GM20431 (cell line): Measurements from ENCODE around the gene HOXA9.

Experiments
- in situ Hi-C: fragments of 300-500 bp; cut with MseI, MboI; formaldehyde crosslinking; loops from one replicate; pipeline ENCODE4 v1.15.0; 2020; ENCODE audit warnings: low sequenced_read_pairs; ENCODE audit not compliant: unreplicated experiment

The HOXA9 gene

GRCh38 chr7:27169658-27170425 is 4.5 kb upstream of the HOXA9 start:
- in situ Hi-C loops = loop anchor here (25.0 kb wide), 2 partner anchors 783 to 1308 kb away; no protein-coding TSS in a partner anchor

- in situ Hi-C loops = loop anchor here (25.0 kb wide), 2 partner anchors 781 to 1306 kb away; no protein-coding TSS in a partner anchor
Measured at GRCh38 chr7:27168265-27168947, 3.1 kb upstream of the HOXA9 start.

- in situ Hi-C loops = loop anchor here (25.0 kb wide), 2 partner anchors 781 to 1306 kb away; no protein-coding TSS in a partner anchor
Measured at GRCh38 chr7:27167916-27168264, 2.6 kb upstream of the HOXA9 start.

GRCh38 chr7:27166531-27167505 is 1.5 kb upstream of the HOXA9 start:
- in situ Hi-C loops = loop anchor here (25.0 kb wide), 2 partner anchors 780 to 1305 kb away; no protein-coding TSS in a partner anchor

GRCh38 chr7:27165996-27166530 is 726 bp upstream of the HOXA9 start:
- in situ Hi-C loops = loop anchor here (25.0 kb wide), 2 partner anchors 779 to 1304 kb away; no protein-coding TSS in a partner anchor

- in situ Hi-C loops = loop anchor here (25.0 kb wide), 2 partner anchors 777 to 1302 kb away; no protein-coding TSS in a partner anchor
Measured at GRCh38 chr7:27164367-27165088, 809 bp downstream of the HOXA9 start.

- in situ Hi-C loops = loop anchor here (25.0 kb wide), 2 partner anchors 777 to 1302 kb away; no protein-coding TSS in a partner anchor
Measured at GRCh38 chr7:27164045-27164366, 1.3 kb downstream of the HOXA9 start.

- in situ Hi-C loops = loop anchor here (25.0 kb wide), 2 partner anchors 776 to 1301 kb away; no protein-coding TSS in a partner anchor
Measured at GRCh38 chr7:27163288-27164044, 1.9 kb downstream of the HOXA9 start.

GRCh38 chr7:27162561-27163287 is 2.6 kb downstream of the HOXA9 start:
- in situ Hi-C loops = loop anchor here (25.0 kb wide), 2 partner anchors 775 to 1300 kb away; no protein-coding TSS in a partner anchor

- in situ Hi-C loops = loop anchor here (25.0 kb wide), 2 partner anchors 775 to 1300 kb away; no protein-coding TSS in a partner anchor
Measured at GRCh38 chr7:27161721-27162560, 3.4 kb downstream of the HOXA9 start.

GRCh38 chr7:27161214-27161720 is 4.1 kb downstream of the HOXA9 start:
- in situ Hi-C loops = loop anchor here (25.0 kb wide), 2 partner anchors 774 to 1299 kb away; no protein-coding TSS in a partner anchor

- in situ Hi-C loops = loop anchor here (25.0 kb wide), 2 partner anchors 773 to 1298 kb away; no protein-coding TSS in a partner anchor
Measured at GRCh38 chr7:27160546-27161213, 4.7 kb downstream of the HOXA9 start.

- in situ Hi-C loops = loop anchor here (25.0 kb wide), 2 partner anchors 773 to 1298 kb away; no protein-coding TSS in a partner anchor
Measured at GRCh38 chr7:27160145-27160545, 5.2 kb downstream of the HOXA9 start.

GRCh38 chr7:27159266-27160144 is 5.8 kb downstream of the HOXA9 start:
- in situ Hi-C loops = loop anchor here (25.0 kb wide), 2 partner anchors 772 to 1297 kb away; no protein-coding TSS in a partner anchor
